Trophoblast cell (in vitro differentiated cells and primary cell): ENCODE data around the gene GPR34.
A peak's percentile ranks its signal among the peaks of the same experiment; 100 is the strongest.
"Not testable (repeated sequence)": the region's sequence is repeated elsewhere in the genome, so short reads cannot be mapped to it uniquely, and the experiment has no call there.

ENCODE experiments used
- DNase-seq, 2 donors: peaks; one replicate each; pipeline ENCODE4 v3.0.0-alpha.2; 2016
- H2AFZ ChIP-seq: 2 replicates; pipeline ENCODE4 v1.6.1; 2013; ENCODE audit warnings: low read length, moderate library complexity, mild to moderate bottlenecking; ENCODE audit not compliant: insufficient read depth, poor library complexity
- H2AK5ac ChIP-seq: 2 replicates; pipeline ENCODE4 v1.6.1; 2013; ENCODE audit warnings: mild to moderate bottlenecking, low read length
- H2BK120ac ChIP-seq: 2 replicates; pipeline ENCODE4 v1.6.1; 2013; ENCODE audit warnings: low read length, mild to moderate bottlenecking, moderate library complexity; ENCODE audit not compliant: insufficient read depth, poor library complexity
- H2BK12ac ChIP-seq: 2 replicates; pipeline ENCODE4 v1.6.1; 2013; ENCODE audit warnings: mild to moderate bottlenecking, low read length, moderate library complexity
- H2BK5ac ChIP-seq: 2 replicates; pipeline ENCODE4 v1.6.1; 2013; ENCODE audit warnings: low read length, low read depth, moderate library complexity, mild to moderate bottlenecking; ENCODE audit not compliant: poor library complexity
- H3K14ac ChIP-seq: 2 replicates; pipeline ENCODE4 v1.6.1; 2013; ENCODE audit warnings: mild to moderate bottlenecking, low read length
- H3K18ac ChIP-seq: 2 replicates; pipeline ENCODE4 v1.6.1; 2013; ENCODE audit warnings: mild to moderate bottlenecking, low read length
- H3K23ac ChIP-seq: 2 replicates; pipeline ENCODE4 v1.6.1; 2013; ENCODE audit warnings: low read length
- H3K27ac ChIP-seq: 2 replicates; pipeline ENCODE4 v1.5.1; 2013; ENCODE audit warnings: low read depth, mild to moderate bottlenecking, inconsistent platforms, low read length, moderate library complexity
- H3K27me3 ChIP-seq: 2 replicates; pipeline ENCODE4 v1.6.1; 2013; ENCODE audit warnings: inconsistent platforms, mild to moderate bottlenecking, low read length, moderate library complexity; ENCODE audit not compliant: insufficient read depth
- H3K36me3 ChIP-seq, 2 experiments: 1 replicate in 1 of 2; 2 replicates in 1 of 2; pipeline ENCODE4 v1.6.1; 2013; ENCODE audit warnings: low read length in 2 of 2, mild to moderate bottlenecking in 2 of 2, moderate library complexity in 1 of 2; ENCODE audit not compliant: insufficient read depth in 2 of 2, control insufficient read depth in 1 of 2
- H3K4ac ChIP-seq: 2 replicates; pipeline ENCODE4 v1.6.1; 2013; ENCODE audit warnings: low read depth, mild to moderate bottlenecking, low read length, moderate library complexity
- H3K4me1 ChIP-seq, 2 experiments: 1 replicate in 1 of 2; 2 replicates in 1 of 2; pipeline ENCODE4 v1.6.1; 2013; ENCODE audit warnings: low read length in 2 of 2, mild to moderate bottlenecking in 2 of 2, moderate library complexity in 1 of 2; ENCODE audit not compliant: insufficient read depth in 2 of 2, control insufficient read depth in 1 of 2
- H3K4me2 ChIP-seq: 2 replicates; pipeline ENCODE4 v1.6.1; 2013; ENCODE audit warnings: inconsistent platforms, mild to moderate bottlenecking, low read length, moderate library complexity
- H3K4me3 ChIP-seq: 2 replicates; pipeline ENCODE4 v1.5.1; 2013; ENCODE audit warnings: mild to moderate bottlenecking, low read depth, low read length, inconsistent platforms
- H3K79me1 ChIP-seq: one replicate; pipeline ENCODE4 v1.6.1; 2013; ENCODE audit warnings: low read length
- H3K79me2 ChIP-seq: 2 replicates; pipeline ENCODE4 v1.6.1; 2013; ENCODE audit warnings: low read length, mild to moderate bottlenecking; ENCODE audit not compliant: control insufficient read depth, insufficient read depth, poor library complexity
- H3K9ac ChIP-seq: 2 replicates; pipeline ENCODE4 v1.6.1; 2013; ENCODE audit warnings: mild to moderate bottlenecking, low read length
- H3K9me3 ChIP-seq: 2 replicates; pipeline ENCODE4 v1.6.1; 2013; ENCODE audit warnings: low read depth, mild to moderate bottlenecking, control low read depth, inconsistent platforms, low read length; ENCODE audit not compliant: insufficient read depth
- H4K12ac ChIP-seq: 2 replicates; pipeline ENCODE4 v1.6.1; 2013; ENCODE audit warnings: low read depth, mild to moderate bottlenecking, low read length, moderate library complexity
- H4K8ac ChIP-seq: 2 replicates; pipeline ENCODE4 v1.6.1; 2013; ENCODE audit warnings: low read depth, mild to moderate bottlenecking, low read length, moderate library complexity
- H4K91ac ChIP-seq: one replicate; pipeline ENCODE4 v1.6.1; 2013; ENCODE audit warnings: low read depth, mild to moderate bottlenecking, low read length, moderate library complexity
- WGBS: extraction: QIAGEN DNeasy Blood & Tissue Kit; methylation state at CpG from one replicate; pipeline ENCODE4 v1.1.7; 2013; ENCODE audit warnings: missing lambda C conversion rate; ENCODE audit not compliant: insufficient read length, insufficient coverage; ENCODE audit errors: extremely low coverage; 5-methylcytosine and 5-hydroxymethylcytosine counted together

The GPR34 gene

DNA sequence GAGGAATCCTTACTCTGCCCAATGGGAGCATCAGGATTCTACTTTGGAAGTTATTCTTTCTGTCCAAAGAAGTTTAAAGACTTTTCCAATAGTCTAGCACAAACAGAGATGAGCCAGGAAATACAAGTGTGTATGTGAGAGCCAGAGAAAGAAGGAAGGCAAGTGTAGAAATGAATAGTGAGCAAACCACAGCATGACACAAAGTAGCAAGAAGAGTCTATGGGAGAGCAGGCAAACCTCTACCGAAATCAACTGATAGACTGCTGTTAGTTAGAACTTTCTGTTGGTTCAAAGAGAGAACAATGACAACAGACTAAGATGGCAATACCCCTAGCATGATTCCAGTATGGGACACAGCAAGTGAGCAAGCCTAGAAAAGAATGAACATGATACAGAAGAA, 16.1 kb upstream of the GPR34 start:
- Histone ChIP-seq H3K27me3 (no peaks in the 10 kb centered on the region), H2BK5ac (no peak overlapping the region), H3K4me1 (no peaks in the 10 kb centered on the region), H3K4me3 (no peak overlapping the region), H2AK5ac (no peak overlapping the region), H3K4me2 (no peak overlapping the region), H3K18ac (no peak overlapping the region), H4K91ac (no peak overlapping the region), H3K36me3 (no peaks in the 10 kb centered on the region), H2AFZ (no peak overlapping the region), H3K14ac (no peak overlapping the region), H3K27ac (no peak overlapping the region), H3K79me2 (no peaks in the 10 kb centered on the region), H2BK120ac (no peak overlapping the region), H3K23ac (no peak overlapping the region), H3K9ac (no peak overlapping the region), H4K12ac (no peak overlapping the region), H2BK12ac (no peak overlapping the region), H4K8ac (no peak overlapping the region), H3K4ac (no peak overlapping the region), H3K9me3 (no peaks in the 10 kb centered on the region), H3K79me1 (no peaks in the 10 kb centered on the region)
- WGBS: no CpG with 5 or more reads among the region's 1 CpG
- DNase-seq: no peak

DNA sequence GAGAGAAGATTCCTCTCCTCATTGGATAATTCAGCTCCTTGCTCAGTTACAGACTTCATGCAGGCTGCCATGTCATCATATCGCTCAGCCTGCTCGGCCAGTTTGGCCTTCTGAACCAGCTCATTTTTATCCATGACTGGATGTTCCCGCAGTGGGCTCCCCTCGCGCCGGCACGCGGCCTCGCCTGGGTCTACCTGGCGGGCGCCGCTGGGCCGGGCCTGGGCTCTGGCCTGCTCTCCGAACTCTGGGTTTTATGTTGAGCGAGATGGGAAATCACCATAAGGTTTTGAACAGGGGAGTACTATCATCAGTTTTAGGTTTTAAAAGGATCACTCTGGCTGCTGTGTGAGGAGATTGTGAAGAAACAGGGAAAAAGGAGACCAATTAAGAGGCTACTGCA, 12.4 kb upstream of the GPR34 start:
- H3K79me1 ChIP-seq, H2AFZ ChIP-seq, H3K9ac ChIP-seq, H4K91ac ChIP-seq, H3K27me3 ChIP-seq, H3K79me2 ChIP-seq, H4K8ac ChIP-seq, H4K12ac ChIP-seq, H2BK120ac ChIP-seq, H3K9me3 ChIP-seq, H3K4me2 ChIP-seq, H2AK5ac ChIP-seq, H3K14ac ChIP-seq, H2BK5ac ChIP-seq, H3K18ac ChIP-seq, H3K4ac ChIP-seq, H3K4me3 ChIP-seq, H3K27ac ChIP-seq, H3K4me1 ChIP-seq, H3K23ac ChIP-seq, H2BK12ac ChIP-seq, H3K36me3 ChIP-seq: not testable (repeated sequence)
- no CpG with 5 or more reads among the region's 15 CpGs for whole genome bisulfite sequencing
- peak in 1 of 2 donors; percentile 39 for DNase-seq

DNA sequence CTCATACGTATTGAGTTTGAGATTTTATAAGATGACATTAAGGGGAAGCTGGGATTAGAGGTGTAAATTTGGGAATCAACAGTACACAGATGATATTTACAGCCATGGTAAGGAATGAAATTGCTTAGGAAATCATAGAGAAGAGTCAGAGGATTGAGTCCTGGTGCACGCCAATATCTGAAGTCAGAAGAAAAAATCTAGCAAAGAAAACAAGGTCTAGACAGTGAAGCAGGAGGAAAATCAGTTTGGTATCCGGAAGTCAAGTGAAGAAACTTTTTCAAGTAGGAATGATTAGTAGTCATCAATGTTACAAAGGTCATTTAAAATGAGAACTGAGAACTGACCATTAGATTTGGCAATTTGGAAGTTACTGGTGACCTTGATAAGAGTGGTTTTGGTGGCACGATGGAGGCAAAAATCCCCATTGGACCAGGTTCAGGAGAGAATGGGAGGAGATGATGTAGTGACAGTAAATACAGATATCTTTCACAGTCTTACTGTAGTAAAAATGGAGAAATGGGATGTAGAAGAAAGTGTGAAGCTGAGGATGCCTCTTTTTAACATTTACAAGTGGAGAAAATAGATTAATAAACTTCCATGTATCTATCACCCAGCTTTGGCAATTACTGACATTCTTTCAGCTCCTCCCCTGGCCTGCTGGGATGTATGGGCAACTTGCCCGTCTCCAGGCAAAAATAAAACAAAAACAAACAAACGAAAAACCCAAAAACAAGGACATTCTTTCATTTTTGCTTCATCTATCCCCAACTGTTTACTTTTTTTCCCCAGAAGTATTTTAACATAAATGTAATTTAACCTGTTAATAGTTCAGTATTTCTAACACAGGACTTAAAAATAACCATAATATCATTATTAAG, 11.4 kb upstream of the GPR34 start:
- Histone ChIP-seq H3K79me1 (no peaks in the 10 kb centered on the region), H4K8ac (no peak overlapping the region), H3K4me3 (no peak overlapping the region), H2BK120ac (no peak overlapping the region), H3K4me2 (no peak overlapping the region), H4K91ac (no peak overlapping the region), H3K18ac (no peak overlapping the region), H2AFZ (no peak overlapping the region), H3K36me3 (no peaks in the 10 kb centered on the region), H3K9me3 (no peaks in the 10 kb centered on the region), H3K4me1 (no peaks in the 10 kb centered on the region), H2BK5ac (no peak overlapping the region), H3K27me3 (no peaks in the 10 kb centered on the region), H3K9ac (no peak overlapping the region), H3K23ac (no peak overlapping the region), H2BK12ac (no peak overlapping the region), H3K79me2 (no peaks in the 10 kb centered on the region), H3K27ac (no peak overlapping the region), H3K4ac (no peak overlapping the region), H2AK5ac (no peak overlapping the region), H4K12ac (no peak overlapping the region), H3K14ac (no peak overlapping the region)
- peak in 1 of 2 donors; percentile 48 for DNase-seq
- no CpG with 5 or more reads among the region's 6 CpGs for WGBS

DNA sequence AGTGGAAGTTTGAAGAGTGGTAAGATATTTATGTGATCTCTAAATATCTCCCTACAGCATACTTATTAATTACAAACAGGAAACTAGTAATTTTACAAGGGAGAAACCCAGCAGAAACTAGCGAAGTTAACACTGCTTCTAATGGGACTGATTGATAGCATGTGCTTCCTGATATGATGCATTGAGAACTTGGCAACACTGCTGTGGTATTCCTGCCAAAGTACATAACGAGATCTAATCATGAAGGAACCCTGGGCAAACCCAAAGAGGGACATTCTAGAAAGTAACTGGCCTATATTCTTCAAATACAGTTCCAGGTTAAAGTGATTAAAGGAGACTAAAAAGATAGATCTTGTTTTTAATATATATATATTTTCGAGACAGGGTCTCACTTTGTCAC, 4.6 kb upstream of the GPR34 start:
- no peak overlapping the region for H3K23ac ChIP-seq
- no peak overlapping the region for H2BK5ac ChIP-seq
- H3K4me2 ChIP-seq: no peak overlapping the region
- H3K36me3 ChIP-seq: no peaks in the 10 kb centered on the region
- H2BK120ac ChIP-seq: no peak overlapping the region
- no peaks in the 10 kb centered on the region for H3K27me3 ChIP-seq
- no peak overlapping the region for H3K4me3 ChIP-seq
- no peak overlapping the region for H2BK12ac ChIP-seq
- no peaks in the 10 kb centered on the region for H3K79me2 ChIP-seq
- H4K8ac ChIP-seq: no peak overlapping the region
- no peak for DNase-seq
- no peaks in the 10 kb centered on the region for H3K9me3 ChIP-seq
- H3K79me1 ChIP-seq: no peaks in the 10 kb centered on the region
- no CpG with 5 or more reads among the region's 3 CpGs for WGBS
- H3K9ac ChIP-seq: no peak overlapping the region
- no peak overlapping the region for H2AK5ac ChIP-seq
- H3K27ac ChIP-seq: no peak overlapping the region
- no peak overlapping the region for H3K18ac ChIP-seq
- H3K4me1 ChIP-seq: no peaks in the 10 kb centered on the region
- H4K12ac ChIP-seq: no peak overlapping the region
- no peak overlapping the region for H3K14ac ChIP-seq
- no peak overlapping the region for H2AFZ ChIP-seq
- no peak overlapping the region for H4K91ac ChIP-seq
- no peak overlapping the region for H3K4ac ChIP-seq
